ENCODE data around the gene CAV3.
"Not testable (repeated sequence)": the region's sequence is repeated elsewhere in the genome, so short reads cannot be mapped to it uniquely, and the experiment has no call there.

The CAV3 gene

DNA sequence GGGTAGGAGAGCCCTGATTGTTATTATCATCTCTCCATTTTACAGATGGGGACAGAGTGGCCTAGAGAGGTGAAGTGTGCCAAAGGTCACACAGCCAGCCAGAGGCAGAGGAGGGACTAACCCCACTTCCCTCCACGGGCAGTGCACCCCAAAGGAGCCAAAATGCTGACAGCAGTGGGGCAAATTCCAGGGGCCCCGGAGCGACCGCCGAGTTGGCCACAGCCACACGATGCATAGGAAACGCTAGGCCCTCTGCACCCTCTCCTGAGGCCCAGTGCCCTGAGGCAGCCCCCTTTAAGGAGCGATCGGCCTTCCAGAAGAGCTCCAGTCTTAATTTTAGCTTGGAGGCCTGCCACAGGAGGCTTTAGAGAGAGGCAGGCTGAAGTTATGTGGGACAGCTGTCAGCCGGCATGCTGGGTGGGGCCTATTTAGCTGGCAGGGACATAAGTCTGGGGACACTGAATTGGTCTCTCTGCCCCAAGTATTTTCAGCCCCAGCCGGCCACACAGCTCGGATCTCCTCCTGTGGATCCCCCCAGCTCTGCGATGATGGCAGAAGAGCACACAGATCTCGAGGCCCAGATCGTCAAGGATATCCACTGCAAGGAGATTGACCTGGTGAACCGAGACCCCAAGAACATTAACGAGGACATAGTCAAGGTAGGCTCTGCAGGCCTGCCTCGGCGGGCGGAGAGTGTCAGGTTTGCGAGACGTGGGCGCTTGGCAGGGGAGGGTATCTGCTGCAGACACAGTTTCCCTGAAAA lies at the start of gene CAV3:
Gene CAV3 (plus strand): TSS at position 471 of the 763 bp plus-strand sequence. CDS start 75 bp downstream, at position 546.
- no peak for DNase-seq

DNA sequence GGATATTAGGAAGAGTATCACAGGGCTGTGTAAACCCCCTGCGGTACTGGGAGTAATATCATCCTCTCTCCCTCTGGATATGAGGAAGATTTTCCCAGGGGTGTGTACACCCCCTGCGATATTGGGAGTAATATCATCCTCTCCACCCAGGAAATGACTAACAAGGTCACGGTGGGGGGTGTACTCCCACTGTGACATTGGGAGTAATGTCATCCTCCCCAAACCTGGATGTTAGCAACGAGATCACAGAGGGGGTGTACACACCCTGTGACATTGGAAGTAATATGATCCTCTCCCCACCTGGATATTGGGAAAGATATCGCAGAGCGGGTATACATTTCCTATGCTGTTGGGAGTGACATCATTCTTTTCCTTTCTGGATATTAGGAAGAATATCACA lies 48.6 kb upstream of the CAV3 start:
- DNase-seq, result not testable (repeated sequence)

DNA sequence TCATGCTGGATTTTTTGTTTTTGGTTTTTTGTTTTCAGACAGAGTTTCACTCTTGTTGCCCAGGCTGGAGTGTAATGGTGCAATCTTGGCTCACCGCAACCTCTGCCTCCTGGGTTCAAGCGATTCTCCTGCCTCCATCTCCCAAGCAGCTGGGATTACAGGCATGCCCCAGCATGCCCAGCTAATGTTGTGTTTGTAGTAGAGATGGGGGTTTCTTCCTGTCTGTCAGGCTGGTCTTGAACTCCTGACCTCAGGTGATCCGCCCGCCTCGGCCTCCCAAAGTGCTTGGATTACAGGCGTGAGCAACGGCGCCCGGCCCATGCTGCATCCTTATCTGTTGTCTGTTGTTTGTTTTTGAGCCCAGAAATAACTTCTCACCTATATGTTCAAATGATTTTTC lies 42.3 kb upstream of the CAV3 start:
- not testable (repeated sequence) for DNase-seq

DNA sequence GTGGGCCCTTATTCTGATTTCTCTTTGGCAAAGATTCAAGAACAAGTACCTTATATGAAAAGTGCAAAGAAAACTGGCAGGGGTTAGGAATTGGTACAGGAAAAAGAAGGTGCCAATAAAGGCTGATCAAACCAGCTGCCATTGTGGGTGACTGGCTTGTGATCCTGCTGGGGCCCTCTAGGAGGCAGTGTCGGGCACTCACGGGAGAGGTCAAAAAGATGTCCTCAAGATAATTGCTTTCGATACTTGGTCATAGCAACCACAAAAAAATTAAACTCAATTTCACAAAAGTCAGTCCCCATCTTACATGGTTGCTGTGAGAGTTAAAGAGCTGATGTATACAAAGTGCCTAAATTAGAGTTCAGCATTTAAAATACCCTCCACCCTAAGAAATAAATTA lies 31.0 kb upstream of the CAV3 start:
- DNase-seq, result no peak

DNA sequence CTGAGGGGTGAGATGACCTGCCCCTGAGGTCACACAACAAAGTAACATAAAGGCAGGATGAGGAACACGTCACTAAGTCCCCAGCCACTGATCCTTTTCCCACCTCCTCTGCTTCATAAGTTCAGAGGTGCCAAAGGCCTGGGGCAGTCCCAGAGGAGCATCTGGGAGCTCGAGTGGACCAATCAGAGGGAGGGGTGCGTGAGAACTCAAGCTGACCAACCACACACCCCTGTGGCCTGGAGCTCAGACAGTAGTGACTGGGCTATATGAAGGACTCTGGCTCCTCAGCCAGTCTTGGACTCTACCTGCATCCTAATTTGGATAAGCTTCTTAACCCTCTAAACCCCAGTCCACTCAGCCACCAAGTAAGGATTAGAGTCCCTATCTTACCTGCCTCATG lies 28.0 kb upstream of the CAV3 start:
- DNase-seq, result no peak

DNA sequence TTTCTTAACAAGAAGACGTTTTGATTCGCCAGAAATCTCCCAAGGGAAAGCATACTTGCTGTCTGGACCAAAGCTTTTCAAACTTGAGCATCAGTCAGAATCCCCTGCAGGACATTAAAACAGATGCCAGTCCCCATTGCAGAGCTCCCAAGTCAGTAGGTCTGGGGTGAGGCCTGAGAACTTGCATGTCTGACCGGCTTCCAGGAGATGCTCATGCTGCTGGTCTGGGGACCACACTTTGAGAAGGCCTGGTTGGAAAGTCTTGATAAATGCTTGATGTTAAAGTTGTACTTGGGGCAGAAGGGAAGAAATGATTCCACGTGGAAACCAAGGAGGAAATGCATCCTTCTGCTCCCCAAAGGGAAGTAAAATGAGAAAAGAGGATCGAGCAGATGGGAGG lies 24.3 kb upstream of the CAV3 start:
- no peak for DNase-seq

DNA sequence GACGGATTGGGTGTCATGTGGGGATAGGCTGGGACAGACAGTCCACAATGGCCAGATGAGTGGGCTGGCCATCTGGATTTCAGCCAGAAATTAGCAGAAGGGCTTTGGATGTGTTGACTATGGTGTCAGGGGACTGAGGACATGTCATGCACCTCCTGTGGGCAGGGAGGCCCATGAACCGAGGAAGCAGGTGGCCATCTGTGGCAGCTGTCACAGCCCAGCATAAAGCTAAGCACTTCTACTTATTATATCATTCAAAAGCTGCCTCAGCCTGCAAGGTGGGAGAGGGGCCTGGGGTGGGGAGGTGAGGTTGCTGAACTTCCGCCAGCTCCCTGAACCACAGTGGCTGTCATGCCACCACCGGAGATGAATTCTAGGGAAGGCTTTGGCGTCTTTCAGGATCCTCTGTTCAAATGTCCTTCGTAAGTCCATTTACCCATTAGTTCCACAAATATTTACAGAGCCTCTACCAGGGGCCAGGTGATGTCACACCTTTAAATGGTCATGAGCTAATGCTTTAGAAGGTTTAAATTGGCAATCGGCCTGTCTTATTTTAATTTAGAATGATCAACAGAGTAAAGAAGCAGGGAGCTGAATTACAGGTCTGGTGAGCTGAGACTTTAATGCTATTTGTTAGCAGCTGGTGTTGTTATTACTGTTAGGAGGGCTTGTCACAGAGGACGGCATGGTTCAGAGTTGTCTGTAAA lies 23.6 kb upstream of the CAV3 start:
- no peak for DNase-seq

DNA sequence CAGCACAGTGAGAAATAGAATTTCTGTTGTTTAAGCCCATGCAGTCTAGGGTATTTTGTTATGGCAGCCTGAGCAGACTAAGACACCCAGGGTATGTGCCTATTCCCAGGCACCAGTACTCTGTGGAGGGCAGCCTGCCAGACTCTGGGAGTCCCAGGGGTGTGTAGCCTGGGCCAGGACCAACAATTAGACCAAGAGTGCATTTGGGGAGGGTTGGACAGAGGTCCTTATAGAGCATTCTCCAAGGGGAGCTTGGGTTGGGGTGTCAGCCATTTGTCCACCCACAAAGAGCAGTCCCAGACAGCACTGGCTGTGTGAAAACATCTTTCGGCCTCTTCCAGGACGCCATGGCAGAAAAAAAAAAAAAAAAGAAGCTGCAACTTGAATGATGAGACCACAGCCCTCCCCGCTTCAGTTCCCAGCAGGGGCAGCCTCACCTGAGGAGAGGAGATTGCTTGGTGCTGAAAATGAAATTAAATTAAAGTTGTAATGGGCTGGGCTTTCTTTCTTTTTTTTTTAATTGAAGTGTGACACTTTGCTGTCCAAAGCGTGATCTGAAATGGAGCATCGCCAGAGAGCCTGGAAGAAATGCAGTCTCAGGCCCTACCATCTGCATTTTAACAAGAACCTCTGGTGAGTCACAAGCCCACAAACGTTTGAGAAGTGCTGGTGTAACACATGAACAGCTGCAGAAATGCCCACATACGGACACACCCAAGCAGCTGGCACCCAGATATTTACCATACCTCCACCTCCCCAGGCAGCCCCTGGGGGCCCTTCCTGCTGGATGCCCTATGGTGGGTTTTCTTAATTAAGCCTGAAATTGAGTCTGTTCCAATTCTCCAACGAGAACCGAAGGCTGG lies 21.3 kb upstream of the CAV3 start:
- no peak for DNase-seq

DNA sequence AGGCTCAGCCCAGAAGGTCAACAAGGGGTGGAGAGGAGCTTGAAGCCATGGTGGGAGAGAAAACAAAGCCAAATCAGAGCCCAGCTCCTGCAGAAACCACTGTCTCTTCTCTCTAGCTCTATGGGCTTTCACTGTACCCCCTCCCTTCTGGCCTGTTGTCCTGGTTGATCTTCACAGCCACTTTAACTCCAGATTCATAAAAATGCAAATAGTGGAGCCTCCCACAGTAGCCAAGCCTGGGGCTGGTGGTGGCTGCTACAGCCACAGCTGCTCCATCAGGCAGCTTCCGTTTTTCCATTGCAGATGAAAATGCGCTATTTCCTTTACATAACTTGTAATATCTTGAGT lies 20.7 kb upstream of the CAV3 start:
- DNase-seq, result no peak

DNA sequence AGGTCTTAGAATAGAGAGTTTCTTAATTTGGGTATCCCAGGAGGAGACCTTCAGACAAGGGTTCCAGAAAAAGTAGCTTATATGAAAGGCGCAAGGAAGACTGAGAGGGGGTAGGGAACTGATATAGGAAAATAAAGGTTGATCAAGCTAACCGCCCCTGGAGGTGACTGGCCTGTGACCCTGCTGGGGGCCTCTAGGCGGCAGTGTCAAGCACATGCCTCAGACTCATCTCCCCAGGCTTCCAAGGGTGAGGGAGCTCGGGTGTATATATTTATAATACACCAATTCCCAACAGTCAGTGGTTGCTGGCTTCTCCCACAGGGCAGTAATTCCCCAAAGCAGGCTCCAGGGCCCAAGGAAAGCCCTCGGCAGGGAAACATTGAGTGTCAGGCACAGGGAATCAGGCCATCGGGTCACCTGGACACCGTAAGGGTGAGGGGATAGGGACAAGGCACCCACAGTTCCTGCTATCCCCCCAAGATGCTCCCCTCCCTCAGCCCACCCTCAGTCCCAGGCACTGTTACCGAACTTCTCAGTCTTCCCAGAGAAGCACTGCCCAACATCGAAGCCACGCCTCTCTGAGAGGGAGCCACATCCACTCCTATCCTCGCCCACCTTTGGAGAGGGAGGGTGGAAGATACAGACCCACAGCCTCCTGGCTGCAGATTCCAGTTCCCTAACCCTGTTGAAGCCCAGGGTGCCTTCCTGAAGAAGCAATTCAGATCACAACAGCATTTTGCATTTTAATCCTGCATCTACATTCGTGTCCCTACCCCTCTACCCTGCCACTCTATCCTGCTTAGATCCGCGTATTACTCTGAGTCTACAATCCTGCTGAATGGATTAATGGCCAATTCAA lies 19.5 kb upstream of the CAV3 start:
- no peak for DNase-seq

DNA sequence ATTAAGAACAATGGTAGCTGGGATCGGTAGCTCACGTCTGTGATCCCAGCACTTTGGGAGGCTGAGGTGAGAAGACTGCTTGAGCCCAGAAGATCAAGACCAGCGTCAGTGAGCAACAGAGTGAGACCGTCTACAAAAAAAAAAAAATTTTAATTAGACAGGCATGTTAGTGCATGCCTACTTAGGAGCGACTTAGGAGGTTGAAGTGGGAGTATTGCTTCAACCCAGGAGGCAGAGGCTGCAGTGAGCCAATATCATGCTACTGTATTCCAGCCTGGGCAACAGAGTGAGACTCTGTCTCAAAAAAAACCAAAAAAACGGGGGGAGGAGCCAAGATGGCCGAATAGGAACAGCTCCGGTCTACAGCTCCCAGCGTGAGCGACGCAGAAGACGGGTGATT lies 17.8 kb upstream of the CAV3 start:
- DNase-seq, result not testable (repeated sequence)

DNA sequence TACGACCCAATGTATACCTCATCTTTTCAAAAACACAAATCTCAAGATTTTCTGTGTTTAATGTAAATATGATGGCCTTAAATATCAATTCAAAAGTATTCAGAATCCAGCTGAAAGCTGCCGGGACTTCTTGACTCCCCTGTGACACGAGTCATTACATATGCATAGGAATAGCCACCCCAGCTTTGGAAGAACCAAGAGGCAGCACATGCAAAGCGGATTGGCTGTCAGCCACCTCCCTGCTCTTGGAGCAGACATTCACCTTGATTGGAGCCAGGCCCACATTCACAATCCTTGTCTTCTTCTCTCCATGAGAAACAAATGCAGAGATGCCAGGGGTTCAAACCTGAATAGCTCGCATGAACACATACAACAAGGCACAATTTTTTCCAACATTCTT lies 10.8 kb upstream of the CAV3 start:
- no peak for DNase-seq

DNA sequence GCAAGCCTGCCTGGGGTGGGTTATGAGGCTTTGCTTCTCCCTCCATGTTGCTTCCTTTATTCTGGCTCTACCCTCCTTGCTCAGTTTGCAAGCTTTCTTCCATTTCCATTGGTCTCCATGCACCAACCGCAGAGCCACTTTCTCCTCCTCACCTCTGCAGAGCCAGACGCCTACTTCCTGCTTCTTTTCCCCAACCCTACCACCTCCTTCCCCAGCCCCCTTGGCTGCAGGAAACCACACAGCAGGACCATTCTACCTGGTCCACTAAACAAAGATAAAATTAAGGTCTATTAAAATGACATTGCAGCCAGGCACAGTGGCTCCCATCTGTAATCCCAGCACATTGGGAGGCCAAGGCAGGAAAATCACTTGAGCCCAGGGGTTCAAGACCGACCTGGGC lies 10.0 kb upstream of the CAV3 start:
- no peak for DNase-seq

DNA sequence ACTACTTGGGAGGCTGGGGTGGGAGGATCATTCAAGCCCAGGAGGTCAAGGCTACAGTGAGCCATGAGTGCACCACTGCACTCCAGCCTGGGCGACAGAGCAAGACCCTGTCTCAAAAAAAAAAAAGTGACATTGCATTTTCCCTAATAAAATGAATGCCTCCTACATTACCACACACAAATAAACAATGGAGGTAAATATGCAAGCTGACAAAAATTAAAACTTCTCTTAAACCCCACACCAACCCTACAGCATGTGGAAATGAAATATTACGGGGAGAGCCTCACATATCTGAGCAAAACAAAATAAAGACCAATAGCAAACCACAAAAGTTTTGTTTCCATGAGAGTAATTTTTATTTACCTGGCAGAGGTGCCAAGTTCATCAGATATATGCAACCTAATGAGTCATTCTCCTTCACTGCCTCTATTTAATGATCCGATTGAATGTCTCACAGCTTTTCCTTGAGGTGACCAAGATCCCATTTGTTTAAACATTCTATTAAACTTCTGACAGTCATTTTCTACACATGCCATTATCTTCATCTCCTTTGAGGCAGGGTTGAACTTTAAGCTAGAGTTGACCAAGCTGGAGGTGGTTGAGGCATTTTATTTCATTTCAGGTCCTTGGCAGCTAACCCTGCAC lies 9.4 kb upstream of the CAV3 start:
- DNase-seq, result no peak

DNA sequence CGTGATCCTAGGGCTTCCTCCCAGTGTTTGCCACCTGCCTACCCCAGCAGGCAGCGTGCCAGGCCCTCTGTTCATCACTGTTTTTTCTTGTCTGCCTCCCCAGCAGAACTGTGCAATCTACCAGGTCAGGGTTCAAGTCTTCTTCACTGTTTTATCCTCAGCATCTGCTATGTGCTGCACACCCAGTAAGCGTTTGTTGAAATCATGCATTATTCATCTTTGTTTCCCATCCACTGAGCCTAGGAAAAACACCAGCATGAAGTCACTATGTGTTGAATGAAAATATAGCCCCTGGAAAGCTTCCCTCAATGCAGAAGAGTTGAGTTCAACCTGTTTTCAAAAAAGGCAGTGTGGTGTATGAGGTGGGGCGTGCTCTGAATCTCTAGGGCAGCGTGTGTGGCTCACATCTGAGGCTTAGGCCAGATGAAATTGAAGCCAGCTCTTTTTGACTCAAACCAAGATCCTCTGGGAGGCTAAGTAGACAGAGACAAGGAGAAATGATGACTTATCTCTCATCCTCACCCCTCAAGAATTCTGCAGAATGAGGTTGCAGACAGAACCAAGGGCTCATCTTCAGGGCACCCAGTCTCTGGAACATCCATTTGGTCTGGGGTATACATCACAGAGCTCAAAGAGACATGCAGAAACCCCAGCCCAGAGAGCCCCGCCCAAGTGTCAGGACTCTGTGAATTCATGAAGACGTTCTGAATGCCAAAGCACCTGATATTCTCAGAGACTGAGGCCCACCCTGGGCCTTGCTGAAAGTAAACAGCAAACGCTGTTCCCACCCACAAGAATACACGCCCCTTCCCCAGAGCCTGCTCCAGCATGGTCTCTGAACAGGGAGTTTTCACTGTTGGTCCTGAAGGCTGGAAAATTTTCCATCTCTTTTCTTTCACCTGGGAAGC lies 5.7 kb upstream of the CAV3 start:
- no peak for DNase-seq

DNA sequence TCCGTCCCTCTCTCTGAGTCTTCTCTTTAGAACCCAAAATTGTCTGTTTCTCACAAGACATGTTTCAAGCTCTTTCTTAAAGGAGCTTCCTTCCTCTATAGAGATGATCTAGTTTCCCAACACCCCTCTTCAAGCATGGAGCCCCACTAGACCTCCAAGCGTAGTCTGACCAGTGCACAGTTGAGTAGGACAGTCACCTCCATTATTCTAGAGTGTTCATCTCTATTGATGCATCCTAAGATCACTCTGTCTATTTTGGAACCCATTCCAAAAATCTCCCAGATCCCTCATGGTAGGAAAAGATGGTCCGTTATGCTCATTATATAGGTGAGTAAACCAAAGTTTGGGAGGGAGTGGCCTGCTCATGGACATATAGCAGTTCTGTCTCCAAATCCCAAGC lies 4.1 kb upstream of the CAV3 start:
- no peak for DNase-seq

DNA sequence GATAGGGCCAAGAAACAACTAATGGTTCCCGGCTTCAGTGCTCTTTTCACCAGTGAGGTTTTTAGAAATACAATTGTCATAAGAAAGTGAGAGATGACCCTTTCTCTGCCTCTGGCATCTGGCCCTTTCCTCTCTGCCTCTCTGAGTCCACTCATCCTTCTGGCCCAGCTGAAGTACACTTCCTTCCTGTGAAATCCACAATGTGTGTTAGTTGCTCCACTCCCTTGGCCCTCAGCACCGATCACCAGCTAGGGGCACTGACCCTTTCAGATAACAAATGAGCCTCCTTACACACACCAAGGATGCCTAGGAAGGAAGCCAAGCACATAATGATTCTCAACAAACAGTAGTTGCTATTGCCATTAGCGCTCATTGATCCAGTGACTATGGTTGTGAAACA lies 2.9 kb upstream of the CAV3 start:
- peak; percentile 19 for DNase-seq

DNA sequence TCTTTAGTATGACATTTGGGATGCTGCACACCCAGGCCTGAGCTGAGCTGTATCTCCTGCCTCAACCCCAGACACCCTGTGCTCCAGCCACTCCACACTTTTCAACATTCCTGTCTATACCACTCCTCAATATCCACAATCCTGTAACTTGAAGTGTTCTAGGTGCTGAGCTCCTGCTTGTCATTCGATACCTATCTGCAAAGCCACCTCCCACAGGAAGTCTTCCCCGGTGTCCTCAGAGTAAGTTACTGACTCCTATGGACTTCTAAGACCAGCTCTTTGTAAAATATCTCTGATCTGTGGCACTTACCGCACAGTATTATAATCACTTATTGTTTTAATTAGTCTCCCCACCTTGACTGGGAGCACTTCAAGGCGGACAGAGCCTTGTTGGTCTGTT lies 1.2 kb upstream of the CAV3 start:
- DNase-seq, result no peak

DNA sequence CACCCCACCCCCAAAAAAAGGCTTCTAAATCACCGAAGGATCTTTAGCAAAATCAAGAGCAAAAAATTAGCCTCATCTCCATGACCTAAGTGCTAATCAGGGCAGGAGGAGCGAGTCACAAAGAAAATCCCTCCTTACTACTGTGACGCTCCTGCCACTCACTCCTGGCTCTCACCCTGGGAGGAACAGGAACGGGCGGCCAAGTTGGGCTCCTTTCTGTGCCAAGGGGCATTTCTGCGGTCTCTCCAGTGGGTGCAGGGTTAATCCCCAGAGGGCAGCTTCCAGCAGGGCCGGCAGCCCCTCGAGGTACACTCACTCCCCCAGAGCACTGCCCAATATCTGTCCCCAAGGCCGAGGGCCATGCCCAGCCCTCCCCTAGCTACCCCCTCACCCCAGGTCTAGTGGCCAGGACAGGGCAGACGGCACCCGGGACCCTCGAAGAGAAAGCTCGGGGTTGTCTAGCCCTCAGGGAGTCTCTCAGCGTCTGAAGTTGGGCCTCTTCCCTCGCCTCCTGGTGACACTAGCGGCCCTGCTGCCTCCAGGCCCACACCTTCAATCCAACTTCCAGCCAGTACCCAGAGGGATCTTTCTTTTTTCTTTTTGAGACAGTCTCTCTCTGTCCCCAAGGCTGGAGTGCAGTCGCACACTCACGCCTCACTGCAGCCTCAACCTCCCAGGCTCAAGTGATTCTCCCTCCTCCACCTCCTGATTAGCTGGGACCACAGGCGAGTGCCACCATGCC lies 706 bp downstream of the CAV3 start:
- DNase-seq, result no peak

DNA sequence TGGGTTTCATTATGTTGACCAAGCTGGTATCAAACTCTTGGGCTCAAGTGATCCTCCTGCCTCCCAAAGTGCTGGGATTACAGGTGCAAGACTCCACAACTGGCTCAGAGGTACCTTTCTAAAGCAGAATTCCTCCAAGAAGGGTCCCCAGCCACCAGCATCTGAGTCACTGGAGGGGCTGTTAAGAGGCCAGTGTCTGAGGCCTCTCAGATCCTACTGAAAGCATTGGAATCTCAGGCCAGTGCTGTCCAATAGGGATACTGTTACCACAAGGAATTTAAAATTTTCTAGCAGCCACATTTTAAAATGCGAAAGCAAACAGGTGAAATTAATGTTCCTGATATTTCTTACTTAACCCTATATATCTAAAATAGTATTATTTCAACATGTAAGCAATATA lies 1.3 kb downstream of the CAV3 start:
- no peak for DNase-seq

Data from activated CD8-positive, alpha-beta memory T cell treated with anti-CD3 and anti-CD28 coated beads for 24 hours (primary cell).